Measurements from ENCODE around the gene CLEC4C. TPM values are rescaled to one million over a fixed set of nuclear protein-coding genes. Genes with fewer than 3 reads are reported as not detected.

Gene CLEC4C
- total and polyA plus RNA-seq, 2 of the 13 experiments (the other 11 are each of a cell fraction or from before 2014, with no cell fraction given): not detected

- ChIA-PET CTCF (ENCODE audit: low intra/inter-chr PET ratio, low total read pairs) (no interaction called here), POLR2A (no interaction called here)
- WGBS (ENCODE audit: low lambda C conversion rate): 30% methylated on average over 4 of the region's 4 CpGs
Measured at GRCh38 chr12:7729746-7730145, 17.4 kb downstream of the CLEC4C start.

DNA sequence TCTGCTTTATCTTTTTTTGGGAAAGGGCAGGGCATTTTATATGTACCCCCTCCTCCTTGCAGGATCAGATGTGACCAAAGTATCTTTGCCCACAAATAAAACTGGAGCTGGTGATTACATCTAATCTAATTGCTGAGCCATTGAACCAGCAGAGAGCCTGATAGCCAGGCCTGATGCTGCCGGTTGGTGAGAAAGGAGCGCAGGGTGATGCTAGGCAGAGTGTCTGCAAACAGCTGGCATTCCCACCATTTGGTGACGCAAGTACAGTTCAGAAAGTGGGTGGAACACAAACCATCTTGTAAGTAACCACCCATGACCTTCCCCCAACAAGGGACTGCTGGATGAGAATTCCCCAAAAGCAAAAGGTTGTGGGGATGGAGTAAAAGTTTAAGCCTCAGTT lies 23.2 kb downstream of the CLEC4C start:
- no peaks in the 10 kb centered on the region for H3K36me3 ChIP-seq (replicated peaks in 1 of 2; ENCODE audit: control insufficient read depth in 1 of 2, insufficient read depth in 2 of 2, low read length in 2 of 2)
- no peak overlapping the region for H3K9ac ChIP-seq (ENCODE audit: insufficient read depth, low read depth, low read length)
- H3K9me3 ChIP-seq (ENCODE audit: low read length): no peaks in the 10 kb centered on the region
- H3K4me3 ChIP-seq (replicated peaks in 1 of 3; ENCODE audit: insufficient read depth in 1 of 3, low read depth in 2 of 3, low read length in 3 of 3): no peak overlapping the region
- peaks cover 0 to 5% of the 10 kb centered on the region in 2 experiments; a peak in 2 of 5 replicates for H3K27me3 ChIP-seq (ENCODE audit: control insufficient read depth in 1 of 2, insufficient read depth in 2 of 2, low read length in 2 of 2)
- 48% methylated on average over 3 of the region's 3 CpGs for WGBS (ENCODE audit: low lambda C conversion rate)
- H4K20me1 ChIP-seq (ENCODE audit: insufficient read depth, low read length): no peaks in the 10 kb centered on the region
- ChIA-PET POLR2A (no interaction called here), CTCF (ENCODE audit: low intra/inter-chr PET ratio, low total read pairs) (no interaction called here)
- H3K27ac ChIP-seq (ENCODE audit: extremely low read length, insufficient read depth, low read length): no peak overlapping the region
- no peak for DNase-seq (ENCODE audit: low spot score)
- no peak for TF ChIP-seq ZBTB20 (CRISPR knock-in tag; IDR thresholded peaks at IDR 0.05; ENCODE audit: borderline replicate concordance, low read depth)
- TF ChIP-seq MAFG (CRISPR knock-in tag; IDR thresholded peaks at IDR 0.05): no peak
- no peak for TF ChIP-seq GFI1 (CRISPR knock-in tag; IDR thresholded peaks at IDR 0.05; ENCODE audit: borderline replicate concordance)
- no peak for TF ChIP-seq RBFOX2 (IDR thresholded peaks at IDR 0.05; ENCODE audit: low read depth, low read length)
- TF ChIP-seq RFXAP (CRISPR knock-in tag; IDR thresholded peaks at IDR 0.05; ENCODE audit: borderline replicate concordance): no peak
- TF ChIP-seq, protein P1, sequence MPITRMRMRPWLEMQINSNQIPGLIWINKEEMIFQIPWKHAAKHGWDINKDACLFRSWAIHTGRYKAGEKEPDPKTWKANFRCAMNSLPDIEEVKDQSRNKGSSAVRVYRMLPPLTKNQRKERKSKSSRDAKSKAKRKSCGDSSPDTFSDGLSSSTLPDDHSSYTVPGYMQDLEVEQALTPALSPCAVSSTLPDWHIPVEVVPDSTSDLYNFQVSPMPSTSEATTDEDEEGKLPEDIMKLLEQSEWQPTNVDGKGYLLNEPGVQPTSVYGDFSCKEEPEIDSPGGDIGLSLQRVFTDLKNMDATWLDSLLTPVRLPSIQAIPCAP (CRISPR knock-in tag; IDR thresholded peaks at IDR 0.05; ENCODE audit: low read depth): no peak
- no peak for TF ChIP-seq SAP130 (CRISPR knock-in tag; IDR thresholded peaks at IDR 0.05; ENCODE audit: low read depth)
- TF ChIP-seq IKZF4 (CRISPR knock-in tag; IDR thresholded peaks at IDR 0.05; ENCODE audit: borderline replicate concordance, low read depth, not compliant biosample characterization): no peak
- no peak for TF ChIP-seq TP53 (CRISPR knock-in tag; conservative IDR thresholded peaks at IDR 0.05)
- BruUV-seq (replicated peaks): no TSS peak
- H2AFZ ChIP-seq (ENCODE audit: low read length): no peak overlapping the region
- intact Hi-C loops (cut with micrococcal nuclease; ENCODE audit: unreplicated experiment): no loop called here
- no peaks in the 10 kb centered on the region for H3K79me2 ChIP-seq (ENCODE audit: insufficient read depth, low read length)
- ATAC-seq: no peak
- in situ Hi-C loops (cut with HindIII; ENCODE audit: extremely low pct_ligation_motif_present, low pct_unique_long_range_greater_than_20kb): no loop called here
- H3K4me2 ChIP-seq (ENCODE audit: low read depth, low read length): no peak overlapping the region
- H3K4me1 ChIP-seq (ENCODE audit: insufficient read depth, low read length): no peaks in the 10 kb centered on the region
- no peak for FAIRE-seq

More at GRCh38 chr12:7729746-7730145, 17.4 kb downstream of the CLEC4C start:
- in situ Hi-C loops (cut with HindIII; ENCODE audit: extremely low pct_ligation_motif_present, low pct_unique_long_range_greater_than_20kb) (no loop called here), intact Hi-C loops (cut with micrococcal nuclease; ENCODE audit: unreplicated experiment) (no loop called here)
- peak; percentile 35; the same call in 1 of the 2 replicates for TF ChIP-seq RARA (CRISPR knock-in tag; IDR thresholded peaks at IDR 0.05)
- no peak for TF ChIP-seq EHMT2 (IDR thresholded peaks at IDR 0.05; ENCODE audit: borderline replicate concordance, low read depth, low read length)
- TF ChIP-seq HNF4A (CRISPR knock-in tag; IDR thresholded peaks at IDR 0.05): 0 out of 2 replicates have a peak, but pooled peaks have one; percentile 7
- peak; percentile 52 for FAIRE-seq
- no TSS peak for BruUV-seq (replicated peaks)
- H2AFZ ChIP-seq (ENCODE audit: low read length): no peak overlapping the region
- no peak for ATAC-seq
- DNase-seq (ENCODE audit: low spot score): no peak
- peaks cover 0 to 5% of the 10 kb centered on the region in 2 experiments; a peak in 1 of 5 replicates for H3K27me3 ChIP-seq (ENCODE audit: control insufficient read depth in 1 of 2, insufficient read depth in 2 of 2, low read length in 2 of 2)
- H3K27ac ChIP-seq (ENCODE audit: extremely low read length, insufficient read depth, low read length): no peak overlapping the region
- no peaks in the 10 kb centered on the region for H3K79me2 ChIP-seq (ENCODE audit: insufficient read depth, low read length)
- H3K9me3 ChIP-seq (ENCODE audit: low read length): no peaks in the 10 kb centered on the region
- no peak overlapping the region for H3K4me2 ChIP-seq (ENCODE audit: low read depth, low read length)
- peaks cover 7% of the 10 kb centered on the region for H3K4me1 ChIP-seq (ENCODE audit: insufficient read depth, low read length)
- no peak overlapping the region for H3K9ac ChIP-seq (ENCODE audit: insufficient read depth, low read depth, low read length)
- H4K20me1 ChIP-seq (ENCODE audit: insufficient read depth, low read length): no peaks in the 10 kb centered on the region
- no peak overlapping the region for H3K4me3 ChIP-seq (replicated peaks in 1 of 3; ENCODE audit: insufficient read depth in 1 of 3, low read depth in 2 of 3, low read length in 3 of 3)
- H3K36me3 ChIP-seq (replicated peaks in 1 of 2; ENCODE audit: control insufficient read depth in 1 of 2, insufficient read depth in 2 of 2, low read length in 2 of 2): no peaks in the 10 kb centered on the region

All from HepG2 (cell line).